ENCODE measurements around the gene GALNT5.

DNA sequence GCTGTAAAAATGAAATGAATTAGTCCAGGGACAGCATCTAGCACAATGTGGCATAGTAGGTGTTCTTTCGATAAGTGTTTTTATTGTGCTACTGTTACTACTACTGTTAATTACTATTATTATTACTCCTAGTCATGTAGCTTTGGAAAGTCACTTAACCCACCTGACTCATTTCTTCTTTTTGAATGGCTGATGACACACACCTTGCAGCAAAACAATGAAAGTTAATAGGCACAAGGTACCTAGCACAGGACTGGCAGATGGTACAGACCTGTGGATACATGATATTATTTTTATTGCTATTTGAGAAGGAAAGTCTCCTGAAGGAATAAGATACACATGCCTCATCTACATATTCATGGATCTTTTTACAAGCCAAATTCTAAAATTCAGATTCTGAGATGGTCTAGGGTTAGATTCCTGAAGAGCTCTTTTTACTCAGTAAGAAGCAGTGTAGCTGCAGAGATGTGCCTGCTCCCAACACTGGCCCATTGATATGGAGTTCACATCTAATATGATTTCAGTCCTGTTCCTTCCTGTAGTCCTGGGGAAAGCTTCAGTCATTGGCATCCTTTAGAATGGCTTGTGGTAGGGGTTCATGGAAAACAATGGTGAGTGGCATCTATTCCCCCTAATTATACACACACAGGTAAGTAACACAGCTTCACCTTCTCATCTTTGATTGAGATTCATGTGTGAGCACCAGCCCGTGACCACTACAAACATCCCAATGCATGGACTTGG lies 76.0 kb downstream of the GALNT5 start:
- TF ChIP-seq, protein P1, sequence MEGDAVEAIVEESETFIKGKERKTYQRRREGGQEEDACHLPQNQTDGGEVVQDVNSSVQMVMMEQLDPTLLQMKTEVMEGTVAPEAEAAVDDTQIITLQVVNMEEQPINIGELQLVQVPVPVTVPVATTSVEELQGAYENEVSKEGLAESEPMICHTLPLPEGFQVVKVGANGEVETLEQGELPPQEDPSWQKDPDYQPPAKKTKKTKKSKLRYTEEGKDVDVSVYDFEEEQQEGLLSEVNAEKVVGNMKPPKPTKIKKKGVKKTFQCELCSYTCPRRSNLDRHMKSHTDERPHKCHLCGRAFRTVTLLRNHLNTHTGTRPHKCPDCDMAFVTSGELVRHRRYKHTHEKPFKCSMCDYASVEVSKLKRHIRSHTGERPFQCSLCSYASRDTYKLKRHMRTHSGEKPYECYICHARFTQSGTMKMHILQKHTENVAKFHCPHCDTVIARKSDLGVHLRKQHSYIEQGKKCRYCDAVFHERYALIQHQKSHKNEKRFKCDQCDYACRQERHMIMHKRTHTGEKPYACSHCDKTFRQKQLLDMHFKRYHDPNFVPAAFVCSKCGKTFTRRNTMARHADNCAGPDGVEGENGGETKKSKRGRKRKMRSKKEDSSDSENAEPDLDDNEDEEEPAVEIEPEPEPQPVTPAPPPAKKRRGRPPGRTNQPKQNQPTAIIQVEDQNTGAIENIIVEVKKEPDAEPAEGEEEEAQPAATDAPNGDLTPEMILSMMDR (conservative IDR thresholded peaks at IDR 0.05; ENCODE audit: low read depth, low read length), result no peak
- TF ChIP-seq EZH2 (IDR thresholded peaks at IDR 0.05; ENCODE audit: borderline replicate concordance, low read depth, low read length, poor library complexity, severe bottlenecking), result no peak

All from A673 (cell line).